Lower leg skin (tissue), 4 donors: Measurements from ENCODE around the gene PTGS1. TPM values are rescaled to one million over a fixed set of nuclear protein-coding genes. Genes with fewer than 3 reads are reported as not detected.

Experiments used
- DNase-seq, 2 donors: peaks; one replicate each; pipeline ENCODE4 v3.0.0-alpha.2; 2019; ENCODE audit warnings: low spot score in 2 of 2
- H3K4me3 ChIP-seq: fragments of 200-600 bp; sonication (generic); 2 replicates; pipeline ENCODE4 v1.5.1; 2017; ENCODE audit warnings: mild to moderate bottlenecking, low read depth; ENCODE audit not compliant: poor library complexity, severe bottlenecking
- CTCF ChIP-seq, 3 donors: fragments of 450-650 bp; IDR thresholded peaks; one replicate each; pipeline ENCODE4 v1.5.1; 2016; ENCODE audit warnings: antibody characterized with exemption in 3 of 3, mild to moderate bottlenecking in 3 of 3, moderate library complexity in 2 of 3
- POLR2A ChIP-seq, 2 donors: fragments of 450-650 bp; IDR thresholded peaks; one replicate each; pipeline ENCODE4 v1.6.1; 2016 to 2017; ENCODE audit warnings: antibody characterized with exemption in 2 of 2, mild to moderate bottlenecking in 1 of 2, moderate library complexity in 1 of 2
- WGBS, 2 donors: methylation state at CpG; one replicate each; pipeline ENCODE4 v1.1.5; 2018; 5-methylcytosine and 5-hydroxymethylcytosine counted together
- intact Hi-C: fragments of 100-400 bp; cut with DNase I; formaldehyde crosslinking; loops from one replicate; pipeline ENCODE4 v1.15.0; 2023; ENCODE audit warnings: low total_unique reads
- total RNA-seq, 4 donors: library from RNA; depleted of rRNA; stranded (reverse); fragments of >200 nt; gene quantifications; one replicate each; pipeline ENCODE4 v1.1.0, GENCODE V29; 2016

The PTGS1 gene
- total RNA-seq, 4 donors from 2014 or later = 62.9 to 110 (median 84.8) TPM

GRCh38 chr9:122372856-122373845 is 2.3 kb downstream of the PTGS1 start:
- intact Hi-C loops = no loop called here
- TF ChIP-seq POLR2A (IDR thresholded peaks at IDR 0.05) = no peak
- TF ChIP-seq CTCF (IDR thresholded peaks at IDR 0.05) = no peak
- 87 to 88% methylated on average over 17 to 18 of the region's 19 CpGs for WGBS, 2 donors
- no peak overlapping the region for H3K4me3 ChIP-seq
- no peak for DNase-seq

DNA sequence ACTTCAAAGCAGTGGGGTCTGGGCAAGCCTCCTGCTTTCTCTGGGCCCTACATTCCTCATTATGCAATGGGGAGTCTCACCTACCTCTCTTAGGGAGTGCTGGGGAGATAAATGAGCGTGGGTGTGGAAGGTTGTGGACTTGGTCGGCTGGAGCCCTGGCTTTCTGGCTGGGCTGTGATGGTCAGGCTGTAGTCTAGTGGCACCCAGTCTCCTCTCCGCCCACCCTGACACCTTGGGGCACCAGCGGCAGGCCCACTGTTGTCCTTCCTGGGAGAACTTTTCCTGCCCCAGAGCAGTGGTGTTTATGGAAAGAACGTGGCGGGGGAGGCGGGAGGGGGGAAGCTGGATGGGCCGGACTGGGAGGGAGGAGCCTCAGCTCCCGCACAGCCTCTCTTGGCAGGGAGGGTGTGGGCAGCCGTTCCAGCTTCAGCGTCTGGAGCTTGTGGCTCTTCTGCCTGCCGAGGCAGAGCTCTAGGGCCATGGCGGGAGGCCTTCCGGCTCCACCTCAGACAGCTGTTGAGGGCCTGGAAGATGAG is 4.1 kb downstream of the PTGS1 start:
- 10 to 17% methylated on average over 12 to 14 of the region's 14 CpGs for WGBS, 2 donors
- TF ChIP-seq CTCF (IDR thresholded peaks at IDR 0.05) (no peak), POLR2A (IDR thresholded peaks at IDR 0.05) (no peak)
- intact Hi-C loops = no loop called here
- no peak overlapping the region for H3K4me3 ChIP-seq
- peak; percentile 49 to 91 for DNase-seq

GRCh38 chr9:122376796-122377195 is 6.0 kb downstream of the PTGS1 start:
- H3K4me3 ChIP-seq = no peak overlapping the region
- peak in 1 of 2 donors; percentile 46 for DNase-seq
- intact Hi-C loops = no loop called here
- 93 to 100% methylated on average over 1 of the region's 1 CpG for WGBS, 2 donors
- TF ChIP-seq POLR2A (IDR thresholded peaks at IDR 0.05) (no peak), CTCF (IDR thresholded peaks at IDR 0.05) (no peak)

- H3K4me3 ChIP-seq = no peak overlapping the region
- 81 to 82% methylated on average over 24 of the region's 24 CpGs for WGBS, 2 donors
- TF ChIP-seq POLR2A (IDR thresholded peaks at IDR 0.05) = no peak
- TF ChIP-seq CTCF (IDR thresholded peaks at IDR 0.05) = no peak
- peak in 1 of 2 donors; percentile 78 for DNase-seq
- intact Hi-C loops = no loop called here
Measured at GRCh38 chr9:122377241-122378164, 6.7 kb downstream of the PTGS1 start.

DNA sequence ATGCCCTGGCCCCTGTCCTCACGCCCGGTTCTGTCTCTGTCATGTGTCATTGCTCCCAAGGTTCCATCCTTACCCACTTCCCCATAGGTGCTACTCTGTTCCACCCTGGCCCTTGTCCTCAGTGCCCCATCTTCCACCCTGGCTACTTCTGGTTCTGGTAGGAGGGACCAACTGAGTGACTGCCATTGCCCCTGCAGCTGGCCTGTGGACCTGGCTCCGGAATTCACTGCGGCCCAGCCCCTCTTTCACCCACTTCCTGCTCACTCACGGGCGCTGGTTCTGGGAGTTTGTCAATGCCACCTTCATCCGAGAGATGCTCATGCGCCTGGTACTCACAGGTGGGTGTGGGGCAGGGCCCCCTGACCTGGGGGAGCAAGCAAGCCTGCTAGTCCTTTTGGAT is 7.4 kb downstream of the PTGS1 start:
- DNase-seq = peak in 1 of 2 donors; percentile 80
- 91 to 96% methylated on average over 8 of the region's 8 CpGs for WGBS, 2 donors
- H3K4me3 ChIP-seq = no peak overlapping the region
- TF ChIP-seq POLR2A (IDR thresholded peaks at IDR 0.05) = no peak
- TF ChIP-seq CTCF (IDR thresholded peaks at IDR 0.05) = no peak
- intact Hi-C loops = no loop called here
